ENCODE results near the gene PLCH2. TPM values are rescaled to one million over a fixed set of nuclear protein-coding genes. Genes with fewer than 3 reads are reported as not detected.

Gene PLCH2
- polyA plus RNA-seq, 1 donor from 2014 or later = 5.7 TPM

GRCh38 chr1:2479186-2479585 lies 3.1 kb downstream of the PLCH2 start:
- Histone ChIP-seq H3K27ac (ENCODE audit: low read length) (no peak overlapping the region), H3K79me2 (replicated peaks; ENCODE audit: insufficient read depth, low read length) (no peaks in the 10 kb centered on the region), H3K4me3 (ENCODE audit: low read length) (no peak overlapping the region), H3F3A (ENCODE audit: insufficient read depth, low read length, poor library complexity, severe bottlenecking) (no peaks in the 10 kb centered on the region), H3K9ac (ENCODE audit: low read length) (no peak overlapping the region), H3K9me3 (ENCODE audit: low read length) (no peaks in the 10 kb centered on the region), H4K20me1 (ENCODE audit: insufficient read depth) (no peaks in the 10 kb centered on the region), H3K9me2 (ENCODE audit: insufficient read depth, low read length) (no peaks in the 10 kb centered on the region), H3K27me3 (ENCODE audit: insufficient read depth, low read depth, low read length) (no peaks in the 10 kb centered on the region), H3K36me3 (ENCODE audit: insufficient read depth, low read length) (no peaks in the 10 kb centered on the region), H3K4me2 (ENCODE audit: low read length) (no peak overlapping the region), H2AFZ (ENCODE audit: low read depth, low read length) (no peak overlapping the region)
- TF ChIP-seq RAD21 (conservative IDR thresholded peaks at IDR 0.05) = no peak

- H3K36me3 ChIP-seq (ENCODE audit: insufficient read depth, low read length) = no peaks in the 10 kb centered on the region
- H3K79me2 ChIP-seq (replicated peaks; ENCODE audit: insufficient read depth, low read length) = no peaks in the 10 kb centered on the region
- no peak overlapping the region for H3K9ac ChIP-seq (ENCODE audit: low read length)
- H3K4me3 ChIP-seq (ENCODE audit: low read length) = no peak overlapping the region
- TF ChIP-seq SMC3 (conservative IDR thresholded peaks at IDR 0.05; ENCODE audit: poor library complexity) (no peak), MXI1 (conservative IDR thresholded peaks at IDR 0.05; ENCODE audit: poor library complexity, severe bottlenecking) (no peak), TAF1 (IDR thresholded peaks at IDR 0.05; ENCODE audit: low read depth) (no peak), RAD21 (conservative IDR thresholded peaks at IDR 0.05) (no peak), EZH2 (IDR thresholded peaks at IDR 0.05; ENCODE audit: borderline replicate concordance, insufficient read depth, low read length, poor library complexity, severe bottlenecking) (no peak), CTCF (IDR thresholded peaks at IDR 0.05; ENCODE audit: poor library complexity, severe bottlenecking) (no peak), REST (IDR thresholded peaks at IDR 0.05; ENCODE audit: borderline replicate concordance) (no peak), POLR2AphosphoS5 (IDR thresholded peaks at IDR 0.05) (no peak), EP300 (conservative IDR thresholded peaks at IDR 0.05; ENCODE audit: poor library complexity, severe bottlenecking) (no peak)
- H4K20me1 ChIP-seq (ENCODE audit: insufficient read depth) = no peaks in the 10 kb centered on the region
- no peaks in the 10 kb centered on the region for H3K9me3 ChIP-seq (ENCODE audit: low read length)
- H3K4me2 ChIP-seq (ENCODE audit: low read length) = no peak overlapping the region
- no peaks in the 10 kb centered on the region for H3K9me2 ChIP-seq (ENCODE audit: insufficient read depth, low read length)
- no peak overlapping the region for H3K27ac ChIP-seq (ENCODE audit: low read length)
- H2AFZ ChIP-seq (ENCODE audit: low read depth, low read length) = no peak overlapping the region
- H3F3A ChIP-seq (ENCODE audit: insufficient read depth, low read length, poor library complexity, severe bottlenecking) = no peaks in the 10 kb centered on the region
- H3K27me3 ChIP-seq (ENCODE audit: insufficient read depth, low read depth, low read length) = no peaks in the 10 kb centered on the region
These were observed 3.5 kb downstream of the PLCH2 start for GRCh38 chr1:2479618-2480017.
